ENCODE measurements around the gene SLC35G2. TPM values are rescaled to one million over a fixed set of nuclear protein-coding genes. Genes with fewer than 3 reads are reported as not detected.

Gene SLC35G2
- total RNA-seq, 1 experiment from 2014 or later = 26.4 TPM

DNA sequence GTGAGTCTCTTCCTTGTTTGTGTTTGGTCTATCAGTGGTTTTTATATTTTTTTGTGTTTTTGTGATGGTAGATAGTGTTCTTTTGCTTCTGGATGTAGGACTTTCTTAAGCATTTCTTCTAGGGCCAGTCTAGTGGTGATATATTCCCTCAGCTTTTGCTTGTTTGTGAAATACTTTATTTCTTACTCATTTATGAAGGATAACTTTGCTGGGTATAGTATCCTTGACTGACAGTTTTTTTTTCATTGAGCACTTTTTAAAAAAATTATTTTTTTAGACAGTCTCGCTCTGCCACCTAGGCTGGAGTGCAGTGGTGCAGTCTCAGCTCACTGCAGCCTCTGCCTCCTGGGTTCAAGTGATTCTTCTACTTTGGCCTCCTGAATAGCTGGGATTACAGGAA is 85.0 kb downstream of the SLC35G2 start:
- DNase-seq (ENCODE audit: low spot score) = no peak
- Histone ChIP-seq H3K36me3 (ENCODE audit: insufficient read depth, low read length, poor library complexity, severe bottlenecking) (peaks cover 12% of the 10 kb centered on the region), H3K27me3 (replicated peaks; ENCODE audit: insufficient read depth, low read depth, low read length, poor library complexity) (no peaks in the 10 kb centered on the region), H3K27ac (ENCODE audit: low read depth, low read length, poor library complexity, severe bottlenecking) (no peak overlapping the region), H3K4me3 (ENCODE audit: low read depth, low read length, poor library complexity, severe bottlenecking) (no peak overlapping the region), H3K4me1 (ENCODE audit: insufficient read depth, low read length, poor library complexity, severe bottlenecking) (peaks cover 38% of the 10 kb centered on the region), H3K9me3 (ENCODE audit: low read depth, low read length, poor library complexity, severe bottlenecking) (peaks cover 32% of the 10 kb centered on the region)
- TF ChIP-seq EZH2 (IDR thresholded peaks at IDR 0.05; ENCODE audit: borderline replicate concordance, low read depth, low read length, poor library complexity, severe bottlenecking) (no peak), CTCF (conservative IDR thresholded peaks at IDR 0.05; ENCODE audit: low read depth, low read length) (no peak)
- BruUV-seq (replicated peaks) = no TSS peak
- ChIA-PET CTCF (no interaction called here), POLR2A (ENCODE audit: low non-redundant PET) (no interaction called here)
- intact Hi-C loops (cut with micrococcal nuclease; ENCODE audit: unreplicated experiment) = no loop called here

DNA sequence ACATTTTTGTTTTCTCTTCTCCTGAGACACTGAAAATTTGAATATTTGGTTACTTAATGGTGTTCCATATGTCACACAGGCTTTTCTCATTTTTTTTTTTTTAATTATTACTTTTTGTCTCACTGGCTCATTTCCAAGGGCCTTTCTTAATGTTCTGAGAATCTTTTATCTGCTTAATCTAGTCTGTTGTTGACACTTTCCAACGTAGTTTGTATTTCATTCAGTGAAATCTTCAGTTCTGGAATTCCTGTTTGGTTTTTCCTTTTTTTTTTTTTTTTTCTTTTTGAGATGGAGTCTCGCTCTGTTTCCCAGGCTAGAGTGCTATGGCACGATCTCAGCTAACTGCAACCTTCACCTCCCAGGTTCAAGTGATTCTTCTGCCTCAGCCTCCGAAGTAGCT is 85.8 kb downstream of the SLC35G2 start:
- intact Hi-C loops (cut with micrococcal nuclease; ENCODE audit: unreplicated experiment) = no loop called here
- TF ChIP-seq EZH2 (IDR thresholded peaks at IDR 0.05; ENCODE audit: borderline replicate concordance, low read depth, low read length, poor library complexity, severe bottlenecking) (no peak), CTCF (conservative IDR thresholded peaks at IDR 0.05; ENCODE audit: low read depth, low read length) (no peak)
- POLR2A ChIA-PET (ENCODE audit: low non-redundant PET) = no interaction called here
- H3K27ac ChIP-seq (ENCODE audit: low read depth, low read length, poor library complexity, severe bottlenecking) = no peak overlapping the region
- peaks cover 31% of the 10 kb centered on the region for H3K9me3 ChIP-seq (ENCODE audit: low read depth, low read length, poor library complexity, severe bottlenecking)
- peaks cover 45% of the 10 kb centered on the region for H3K4me1 ChIP-seq (ENCODE audit: insufficient read depth, low read length, poor library complexity, severe bottlenecking)
- H3K36me3 ChIP-seq (ENCODE audit: insufficient read depth, low read length, poor library complexity, severe bottlenecking) = peaks cover 12% of the 10 kb centered on the region
- no peak overlapping the region for H3K4me3 ChIP-seq (ENCODE audit: low read depth, low read length, poor library complexity, severe bottlenecking)
- DNase-seq (ENCODE audit: low spot score) = no peak
- no peaks in the 10 kb centered on the region for H3K27me3 ChIP-seq (replicated peaks; ENCODE audit: insufficient read depth, low read depth, low read length, poor library complexity)
- CTCF ChIA-PET = no interaction called here
- no TSS peak for BruUV-seq (replicated peaks)

Other genes with a start within 250 kb of the SLC35G2 start
- gene STAG1, start 66.7 kb upstream of the SLC35G2 start, total RNA-seq (2021) = 43.0 and 47.4 TPM in 2 replicates
- gene NCK1, start 43.1 kb downstream of the SLC35G2 start, total RNA-seq (2021) = 43.7 and 50.2 TPM in 2 replicates
- gene IL20RB, start 138.9 kb downstream of the SLC35G2 start, total RNA-seq (2021) = 4.0 and 4.2 TPM in 2 replicates